UCSD-AML1 (cell line): ENCODE measurements around the gene HDAC9.
"Not testable (repeated sequence)": the region's sequence is repeated elsewhere in the genome, so short reads cannot be mapped to it uniquely, and the experiment has no call there.

Source experiments
- DNase-seq: peaks from one replicate; lab custom pipeline; 2025; ENCODE audit not compliant: unreplicated experiment; lab: John Stamatoyannopoulos, UW

Gene HDAC9

DNA sequence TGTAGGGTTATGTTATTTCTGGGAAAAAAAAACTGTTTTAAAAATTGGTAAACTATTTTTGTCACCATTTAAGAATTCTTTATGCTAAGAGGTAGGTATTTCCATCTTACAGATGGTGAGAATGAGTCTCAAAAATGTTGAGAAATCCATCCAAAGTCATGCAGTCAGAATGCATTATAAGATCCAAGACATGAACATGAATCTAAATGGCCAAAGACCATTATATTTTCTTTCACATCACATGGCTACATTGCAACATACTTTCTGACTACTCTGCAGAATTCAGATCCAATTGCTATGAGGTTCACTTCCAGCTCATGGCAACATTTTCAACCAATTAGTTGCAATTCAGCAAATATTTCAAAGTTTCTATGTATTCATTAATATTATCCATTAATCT, 440.7 kb downstream of the HDAC9 start:
- no peak for DNase-seq

- no peak for DNase-seq
These were observed 444.4 kb downstream of the HDAC9 start for GRCh38 chr7:18939771-18940592.

GRCh38 chr7:18940593-18941134, 445.1 kb downstream of the HDAC9 start:
- DNase-seq, result no peak

DNA sequence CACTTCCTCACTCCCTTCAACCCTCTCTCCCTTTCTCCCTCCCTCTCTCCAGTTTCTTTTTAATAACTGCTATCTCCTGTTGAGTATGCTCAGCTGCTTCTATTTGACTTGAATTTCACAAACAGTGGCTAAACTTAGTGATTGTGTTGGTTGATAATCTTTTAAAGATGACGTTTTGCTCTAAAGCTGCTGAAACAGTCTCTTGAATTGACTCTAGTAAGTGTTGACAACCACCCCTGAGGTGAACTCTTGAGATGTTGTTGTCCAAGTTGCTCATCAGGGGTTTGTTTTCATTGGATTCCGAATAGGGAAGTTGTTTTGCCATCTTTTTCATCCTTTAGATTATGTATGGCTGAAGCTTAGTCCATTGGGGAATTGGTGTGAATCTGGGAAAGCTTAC, 445.7 kb downstream of the HDAC9 start:
- no peak for DNase-seq

GRCh38 chr7:18948521-18948920, 453.0 kb downstream of the HDAC9 start:
- DNase-seq, result no peak

DNA sequence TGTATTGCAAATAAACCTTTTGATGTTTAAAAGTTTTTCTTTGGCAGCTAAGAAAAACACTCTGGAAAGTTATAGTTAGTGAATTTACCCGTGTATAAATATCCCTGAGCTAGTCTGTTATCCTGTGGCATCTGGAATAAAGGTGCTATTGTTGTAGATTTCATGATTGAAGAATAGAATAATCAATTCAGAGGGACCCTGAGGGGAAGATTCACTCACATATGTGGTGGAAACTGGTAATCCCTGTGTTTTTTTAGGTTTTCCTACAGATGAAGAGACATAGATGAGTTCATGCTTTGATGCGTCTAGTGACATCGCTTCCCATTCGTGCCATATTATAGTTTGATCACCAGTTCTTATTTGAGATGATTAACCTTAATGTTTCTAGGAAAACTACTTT, 457.3 kb downstream of the HDAC9 start:
- no peak for DNase-seq

DNA sequence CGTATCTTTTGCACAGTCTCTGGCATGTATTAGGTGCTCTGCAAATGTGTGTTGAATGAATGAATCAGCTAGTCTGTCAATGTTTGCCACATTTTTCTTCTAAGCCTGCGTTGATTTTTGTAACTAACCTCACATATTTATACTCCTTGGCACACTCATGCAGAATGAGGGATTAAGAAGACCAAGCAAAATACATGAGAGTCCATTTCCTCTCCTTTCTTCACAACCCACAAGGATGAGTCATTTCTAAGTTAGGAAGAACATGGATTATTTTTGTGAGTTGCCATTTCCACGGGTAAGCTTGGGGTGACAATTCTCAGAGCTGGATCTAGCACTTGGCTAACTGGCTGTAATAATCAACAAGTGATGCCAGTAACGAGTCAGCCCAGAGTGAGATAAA, 463.1 kb downstream of the HDAC9 start:
- no peak for DNase-seq

DNA sequence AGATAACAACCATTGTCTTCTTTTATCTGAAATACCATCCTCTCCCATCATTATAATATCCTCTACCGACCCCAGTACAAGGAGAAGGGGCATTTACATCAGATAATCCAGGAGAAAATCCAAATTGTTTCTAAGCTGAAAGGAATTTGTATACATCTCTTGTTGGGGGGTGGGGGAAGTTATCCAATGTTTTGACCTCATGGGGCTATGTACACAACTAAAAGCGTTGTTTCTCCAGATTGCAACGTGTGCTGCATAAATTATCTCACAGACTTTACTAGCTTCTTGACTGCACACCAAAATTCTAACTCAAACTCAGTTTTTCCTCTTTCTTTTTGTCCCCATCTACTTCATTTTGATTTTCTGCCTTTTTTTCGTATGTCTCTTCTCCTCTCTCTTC, 465.2 kb downstream of the HDAC9 start:
- no peak for DNase-seq

GRCh38 chr7:18962031-18962430, 466.5 kb downstream of the HDAC9 start:
- DNase-seq, result no peak

GRCh38 chr7:18965657-18966056, 470.1 kb downstream of the HDAC9 start:
- DNase-seq, result no peak

DNA sequence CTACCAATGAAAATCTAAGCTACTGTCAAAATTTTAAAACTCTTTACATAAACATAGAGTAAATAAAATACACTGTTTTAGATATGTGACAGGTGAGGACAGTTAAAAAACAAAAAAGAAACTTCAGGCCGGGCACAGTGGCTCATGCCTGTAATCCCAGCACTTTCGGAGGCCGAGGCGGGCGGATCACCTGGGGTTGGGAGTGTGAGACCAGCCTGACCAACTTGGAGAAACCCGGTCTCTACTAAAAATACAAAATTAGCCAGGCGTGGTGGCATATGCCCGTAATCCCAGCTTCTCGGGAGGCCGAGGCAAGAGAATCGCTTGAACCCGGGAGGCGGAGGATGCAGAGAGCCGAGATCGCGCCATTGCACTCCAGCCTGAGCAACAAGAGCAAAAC, 472.2 kb downstream of the HDAC9 start:
- DNase-seq, result not testable (repeated sequence)

DNA sequence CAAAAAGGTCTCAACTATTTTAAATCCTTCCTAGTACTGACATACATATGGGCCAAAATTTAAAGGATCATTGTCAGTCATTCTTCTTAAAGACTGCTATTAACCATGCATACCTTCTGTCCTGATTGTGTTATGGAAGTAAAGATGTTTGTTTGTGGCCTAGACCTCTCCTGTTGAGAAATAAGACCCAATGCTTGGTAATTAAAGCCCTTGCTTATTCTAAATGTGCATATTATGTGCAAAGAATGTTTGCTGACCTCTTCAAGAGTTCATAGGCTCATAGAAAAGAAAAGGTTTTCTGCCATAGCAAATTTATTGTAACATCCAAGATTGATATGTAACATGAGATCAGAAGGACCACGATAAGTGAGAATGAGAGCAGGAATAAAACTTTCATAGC, 476.3 kb downstream of the HDAC9 start:
- no peak for DNase-seq

GRCh38 chr7:18974803-18975202, 479.3 kb downstream of the HDAC9 start:
- DNase-seq, result no peak

GRCh38 chr7:18975276-18975675, 479.7 kb downstream of the HDAC9 start:
- no peak for DNase-seq

- DNase-seq, result no peak
These were observed 480.2 kb downstream of the HDAC9 start for GRCh38 chr7:18975689-18976280.

- DNase-seq, result no peak
These were observed 481.3 kb downstream of the HDAC9 start for GRCh38 chr7:18976715-18977471.

DNA sequence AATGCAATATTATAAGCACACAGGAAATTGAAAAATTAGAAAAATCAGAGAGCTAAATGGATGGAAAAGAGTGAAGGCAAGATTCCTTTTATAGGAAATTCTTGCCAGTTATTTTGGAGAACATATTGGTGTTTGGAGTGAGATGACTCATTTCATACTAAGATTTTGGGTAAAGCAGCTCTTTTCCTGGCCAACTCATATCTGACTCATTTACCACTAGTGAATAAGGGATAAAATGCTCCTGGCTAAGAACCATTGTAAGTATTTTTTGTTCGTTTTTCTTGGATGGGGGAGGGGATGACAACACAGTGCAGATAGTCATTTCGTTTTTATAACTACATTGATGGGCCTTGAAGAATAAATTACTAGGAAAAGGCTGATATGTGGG, 482.6 kb downstream of the HDAC9 start:
- DNase-seq, result no peak

- not testable (repeated sequence) for DNase-seq
These were observed 495.2 kb downstream of the HDAC9 start for GRCh38 chr7:18990700-18991099.

- DNase-seq, result no peak
These were observed 498.6 kb downstream of the HDAC9 start for GRCh38 chr7:18993933-18994668.

- DNase-seq, result no peak
These were observed 499.7 kb downstream of the HDAC9 start for GRCh38 chr7:18995270-18995671.

DNA sequence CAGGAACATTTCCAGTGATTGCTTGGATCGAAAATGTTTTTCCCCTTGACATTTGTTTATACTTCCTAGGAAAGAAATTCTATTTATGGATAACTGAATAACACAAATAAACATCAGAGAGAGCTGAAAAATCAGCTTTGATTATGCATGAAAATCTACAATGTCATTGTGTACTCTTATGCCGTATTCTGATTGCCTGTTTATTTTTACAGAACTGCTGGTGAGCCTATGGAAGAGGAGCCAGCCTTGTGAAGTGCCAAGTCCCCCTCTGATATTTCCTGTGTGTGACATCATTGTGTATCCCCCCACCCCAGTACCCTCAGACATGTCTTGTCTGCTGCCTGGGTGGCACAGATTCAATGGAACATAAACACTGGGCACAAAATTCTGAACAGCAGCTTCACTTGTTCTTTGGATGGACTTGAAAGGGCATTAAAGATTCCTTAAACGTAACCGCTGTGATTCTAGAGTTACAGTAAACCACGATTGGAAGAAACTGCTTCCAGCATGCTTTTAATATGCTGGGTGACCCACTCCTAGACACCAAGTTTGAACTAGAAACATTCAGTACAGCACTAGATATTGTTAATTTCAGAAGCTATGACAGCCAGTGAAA, 500.4 kb downstream of the HDAC9 start:
- no peak for DNase-seq
